Measurements from ENCODE around the gene GPR4.

The GPR4 gene

GRCh38 chr19:45590300-45591003 lies 11.6 kb downstream of the GPR4 start:
- no peak for DNase-seq
- no peak overlapping the region for H3K27ac ChIP-seq (ENCODE audit: insufficient read depth, low read length, poor library complexity, severe bottlenecking)
- H3K4me1 ChIP-seq (ENCODE audit: control insufficient read depth, insufficient read depth, low read length, poor library complexity, severe bottlenecking), result no peaks in the 10 kb centered on the region
- no peak overlapping the region for H3K4me3 ChIP-seq (ENCODE audit: insufficient read depth, low read depth, low read length, poor library complexity, severe bottlenecking)
- H3K36me3 ChIP-seq (ENCODE audit: control insufficient read depth, insufficient read depth, low read length), result no peaks in the 10 kb centered on the region
- H3K27me3 ChIP-seq (replicated peaks; ENCODE audit: control insufficient read depth, insufficient read depth, low read length, poor library complexity, severe bottlenecking), result no peaks in the 10 kb centered on the region
- no peaks in the 10 kb centered on the region for H3K9me3 ChIP-seq (ENCODE audit: control insufficient read depth, low read length)

- Histone ChIP-seq H3K9me3 (ENCODE audit: control insufficient read depth, low read length) (no peaks in the 10 kb centered on the region), H3K4me1 (ENCODE audit: control insufficient read depth, insufficient read depth, low read length, poor library complexity, severe bottlenecking) (peaks cover 5% of the 10 kb centered on the region), H3K27me3 (replicated peaks; ENCODE audit: control insufficient read depth, insufficient read depth, low read length, poor library complexity, severe bottlenecking) (no peaks in the 10 kb centered on the region), H3K36me3 (ENCODE audit: control insufficient read depth, insufficient read depth, low read length) (no peaks in the 10 kb centered on the region), H3K27ac (ENCODE audit: insufficient read depth, low read length, poor library complexity, severe bottlenecking) (no peak overlapping the region), H3K4me3 (ENCODE audit: insufficient read depth, low read depth, low read length, poor library complexity, severe bottlenecking) (no peak overlapping the region)
- DNase-seq, result no peak
Measured at GRCh38 chr19:45589768-45590167, 12.2 kb downstream of the GPR4 start.

DNA sequence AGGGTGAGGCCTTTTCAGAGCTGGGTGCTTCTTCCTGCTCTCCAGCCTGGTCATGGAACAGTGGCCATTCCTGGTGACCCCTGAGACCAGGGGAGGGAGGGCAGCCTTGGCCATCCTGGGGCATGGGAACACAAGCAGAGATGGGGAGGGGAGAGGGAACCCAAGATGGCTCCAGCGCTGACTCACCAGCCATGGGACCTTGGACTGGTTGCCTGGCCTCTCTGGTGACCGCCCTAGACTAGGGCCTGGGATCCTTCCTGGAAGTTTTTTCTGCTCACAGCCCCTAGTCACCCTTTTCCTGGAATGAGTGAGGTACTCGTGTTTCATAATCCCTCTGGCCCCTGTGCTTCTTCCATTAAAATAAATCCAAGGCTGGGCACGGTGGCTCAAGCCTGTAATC lies 14.1 kb downstream of the GPR4 start:
- H3K9me3 ChIP-seq (ENCODE audit: control insufficient read depth, low read length), result no peaks in the 10 kb centered on the region
- H3K4me3 ChIP-seq (ENCODE audit: insufficient read depth, low read depth, low read length, poor library complexity, severe bottlenecking), result no peak overlapping the region
- no peaks in the 10 kb centered on the region for H3K36me3 ChIP-seq (ENCODE audit: control insufficient read depth, insufficient read depth, low read length)
- no peaks in the 10 kb centered on the region for H3K27me3 ChIP-seq (replicated peaks; ENCODE audit: control insufficient read depth, insufficient read depth, low read length, poor library complexity, severe bottlenecking)
- H3K27ac ChIP-seq (ENCODE audit: insufficient read depth, low read length, poor library complexity, severe bottlenecking), result no peak overlapping the region
- peaks cover 5% of the 10 kb centered on the region for H3K4me1 ChIP-seq (ENCODE audit: control insufficient read depth, insufficient read depth, low read length, poor library complexity, severe bottlenecking)
- no peak for DNase-seq

DNA sequence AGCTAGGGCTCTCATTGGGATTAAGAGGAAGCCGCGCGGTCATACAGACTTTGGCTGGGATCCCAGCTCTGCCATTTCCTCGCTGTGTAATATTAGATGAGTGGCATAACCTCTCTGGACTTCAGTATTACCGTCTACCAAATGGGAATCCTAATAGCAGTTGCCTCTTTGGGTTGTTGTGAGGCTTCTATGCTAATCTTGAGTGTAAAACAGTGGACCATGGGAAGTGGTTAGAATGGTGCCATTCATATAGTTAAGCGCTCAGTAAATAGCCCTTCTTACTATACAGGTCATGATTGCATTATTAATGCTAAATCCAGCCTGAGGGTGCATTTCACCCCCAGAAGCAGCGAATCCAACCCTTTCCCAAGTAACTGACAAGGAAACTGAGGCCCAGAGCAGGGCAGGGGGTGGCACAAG lies 16.8 kb downstream of the GPR4 start:
- peak overlapping the region; percentile 93 for H3K4me3 ChIP-seq (ENCODE audit: insufficient read depth, low read depth, low read length, poor library complexity, severe bottlenecking)

GRCh38 chr19:45584332-45585157 lies 17.5 kb downstream of the GPR4 start, which contains the start of gene OPA3:
TSS of gene OPA3 (minus strand) at chr19:45584802. CDS start at chr19:45584764, 38 bp downstream.
- Histone ChIP-seq H3K4me1 (ENCODE audit: control insufficient read depth, insufficient read depth, low read length, poor library complexity, severe bottlenecking) (peaks cover 5% of the 10 kb centered on the region), H3K27me3 (replicated peaks; ENCODE audit: control insufficient read depth, insufficient read depth, low read length, poor library complexity, severe bottlenecking) (no peaks in the 10 kb centered on the region), H3K4me3 (ENCODE audit: insufficient read depth, low read depth, low read length, poor library complexity, severe bottlenecking) (peak within 1 kb of the TSS; percentile 93), H3K36me3 (ENCODE audit: control insufficient read depth, insufficient read depth, low read length) (no peaks in the 10 kb centered on the region), H3K9me3 (ENCODE audit: control insufficient read depth, low read length) (no peaks in the 10 kb centered on the region), H3K27ac (ENCODE audit: insufficient read depth, low read length, poor library complexity, severe bottlenecking) (peak within 1 kb of the TSS; percentile 100)
- DNase-seq, result peak; percentile 97 to 99 (median 97)

More for the DNA sequence above, 16.8 kb downstream of the GPR4 start:
- DNase-seq, result no peak
- no peaks in the 10 kb centered on the region for H3K9me3 ChIP-seq (ENCODE audit: control insufficient read depth, low read length)
- no peaks in the 10 kb centered on the region for H3K36me3 ChIP-seq (ENCODE audit: control insufficient read depth, insufficient read depth, low read length)
- peak overlapping the region; percentile 100 for H3K27ac ChIP-seq (ENCODE audit: insufficient read depth, low read length, poor library complexity, severe bottlenecking)
- peaks cover 5% of the 10 kb centered on the region for H3K4me1 ChIP-seq (ENCODE audit: control insufficient read depth, insufficient read depth, low read length, poor library complexity, severe bottlenecking)
- H3K27me3 ChIP-seq (replicated peaks; ENCODE audit: control insufficient read depth, insufficient read depth, low read length, poor library complexity, severe bottlenecking), result no peaks in the 10 kb centered on the region

DNA sequence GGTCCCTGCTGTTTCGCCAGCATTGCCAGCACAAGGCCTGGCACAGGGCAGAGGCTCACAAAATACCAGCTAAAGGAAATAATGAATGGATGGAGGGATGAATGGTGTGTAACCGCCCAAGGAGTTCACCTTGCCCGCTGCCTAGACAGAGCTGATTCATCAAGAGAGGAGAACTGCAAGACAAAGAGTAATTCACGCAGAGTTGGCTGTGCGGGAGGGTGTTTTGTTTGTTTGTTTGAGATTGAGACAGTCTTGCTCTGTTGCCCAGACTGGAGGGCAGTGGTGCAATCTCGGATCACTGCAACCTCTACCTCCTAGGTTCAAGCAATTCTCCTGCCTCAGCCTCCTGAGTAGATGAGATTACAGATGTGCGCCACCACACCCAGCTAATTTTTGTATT lies 20.4 kb downstream of the GPR4 start:
- Histone ChIP-seq H3K9me3 (ENCODE audit: control insufficient read depth, low read length) (no peaks in the 10 kb centered on the region), H3K4me3 (ENCODE audit: insufficient read depth, low read depth, low read length, poor library complexity, severe bottlenecking) (no peak overlapping the region)

GRCh38 chr19:45578861-45579260 lies 23.2 kb downstream of the GPR4 start:
- Histone ChIP-seq H3K9me3 (ENCODE audit: control insufficient read depth, low read length) (no peaks in the 10 kb centered on the region), H3K4me3 (ENCODE audit: insufficient read depth, low read depth, low read length, poor library complexity, severe bottlenecking) (no peak overlapping the region), H3K36me3 (ENCODE audit: control insufficient read depth, insufficient read depth, low read length) (no peaks in the 10 kb centered on the region), H3K27ac (ENCODE audit: insufficient read depth, low read length, poor library complexity, severe bottlenecking) (no peak overlapping the region), H3K27me3 (replicated peaks; ENCODE audit: control insufficient read depth, insufficient read depth, low read length, poor library complexity, severe bottlenecking) (no peaks in the 10 kb centered on the region), H3K4me1 (ENCODE audit: control insufficient read depth, insufficient read depth, low read length, poor library complexity, severe bottlenecking) (no peaks in the 10 kb centered on the region)
- no peak for DNase-seq

More for the DNA sequence above, 20.4 kb downstream of the GPR4 start:
- no peaks in the 10 kb centered on the region for H3K27me3 ChIP-seq (replicated peaks; ENCODE audit: control insufficient read depth, insufficient read depth, low read length, poor library complexity, severe bottlenecking)
- DNase-seq, result no peak
- no peak overlapping the region for H3K27ac ChIP-seq (ENCODE audit: insufficient read depth, low read length, poor library complexity, severe bottlenecking)
- peaks cover 5% of the 10 kb centered on the region for H3K4me1 ChIP-seq (ENCODE audit: control insufficient read depth, insufficient read depth, low read length, poor library complexity, severe bottlenecking)
- H3K36me3 ChIP-seq (ENCODE audit: control insufficient read depth, insufficient read depth, low read length), result no peaks in the 10 kb centered on the region

DNA sequence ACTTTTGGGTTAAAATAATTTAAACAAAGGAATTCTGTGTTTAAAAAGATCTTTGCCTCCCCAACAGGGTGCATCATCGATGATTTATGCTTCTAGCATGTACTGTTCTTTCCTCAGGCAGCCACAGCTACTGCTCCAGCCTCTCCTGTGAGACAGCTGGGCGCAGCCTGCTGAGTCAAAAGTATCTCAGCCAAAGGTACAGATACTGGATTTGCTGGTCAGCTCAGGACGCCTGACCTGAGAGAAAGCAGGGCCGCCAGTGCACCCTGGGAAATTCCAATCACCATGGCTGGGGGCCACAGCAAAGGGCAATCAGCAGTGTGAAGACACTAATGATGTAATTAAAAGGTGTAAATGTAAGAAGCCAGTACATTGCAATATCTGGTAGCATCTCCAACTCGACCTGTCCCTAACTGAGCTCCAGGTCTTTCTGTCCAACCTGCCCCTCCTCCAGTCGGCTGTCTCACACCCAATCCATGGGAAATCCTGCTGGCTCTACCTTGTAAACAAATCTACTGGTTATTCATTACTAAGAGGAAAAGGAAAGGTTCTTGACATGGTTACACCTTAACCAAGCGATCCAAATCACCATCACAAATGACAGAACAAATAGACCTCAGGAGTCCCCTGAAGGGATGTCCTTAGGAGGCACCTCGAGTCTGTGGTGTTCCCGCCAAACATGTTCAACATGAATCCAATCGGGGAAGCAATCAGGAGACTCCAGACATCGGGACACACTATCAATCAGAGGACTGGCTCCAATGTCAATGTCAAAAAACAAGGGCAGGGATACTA lies 24.7 kb downstream of the GPR4 start:
- H3K27me3 ChIP-seq (replicated peaks; ENCODE audit: control insufficient read depth, insufficient read depth, low read length, poor library complexity, severe bottlenecking), result no peaks in the 10 kb centered on the region
- H3K4me3 ChIP-seq (ENCODE audit: insufficient read depth, low read depth, low read length, poor library complexity, severe bottlenecking), result no peak overlapping the region
- H3K27ac ChIP-seq (ENCODE audit: insufficient read depth, low read length, poor library complexity, severe bottlenecking), result no peak overlapping the region
- H3K9me3 ChIP-seq (ENCODE audit: control insufficient read depth, low read length), result no peaks in the 10 kb centered on the region
- no peaks in the 10 kb centered on the region for H3K36me3 ChIP-seq (ENCODE audit: control insufficient read depth, insufficient read depth, low read length)
- DNase-seq, result no peak
- no peaks in the 10 kb centered on the region for H3K4me1 ChIP-seq (ENCODE audit: control insufficient read depth, insufficient read depth, low read length, poor library complexity, severe bottlenecking)

DNA sequence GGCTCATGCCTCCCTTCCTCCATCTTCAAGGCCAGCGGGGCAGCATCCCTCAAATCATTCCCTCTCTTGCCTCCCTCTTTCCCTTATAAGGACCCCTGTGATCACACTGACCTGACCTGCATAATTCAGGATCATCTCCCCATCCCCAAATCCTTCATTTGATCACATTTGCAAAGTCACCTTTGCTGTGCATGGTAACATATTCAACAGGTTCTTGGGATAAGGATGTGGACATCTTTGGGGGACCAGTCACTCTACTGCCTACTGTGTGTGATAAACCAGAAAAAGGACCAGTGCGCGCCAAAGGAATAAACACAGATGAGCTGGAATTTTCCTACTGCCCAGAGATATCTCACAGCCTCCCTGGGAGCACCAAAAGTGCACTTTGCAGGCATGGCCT lies 25.3 kb downstream of the GPR4 start:
- Histone ChIP-seq H3K4me3 (ENCODE audit: insufficient read depth, low read depth, low read length, poor library complexity, severe bottlenecking) (no peak overlapping the region), H3K27ac (ENCODE audit: insufficient read depth, low read length, poor library complexity, severe bottlenecking) (no peak overlapping the region), H3K36me3 (ENCODE audit: control insufficient read depth, insufficient read depth, low read length) (no peaks in the 10 kb centered on the region), H3K4me1 (ENCODE audit: control insufficient read depth, insufficient read depth, low read length, poor library complexity, severe bottlenecking) (no peaks in the 10 kb centered on the region), H3K9me3 (ENCODE audit: control insufficient read depth, low read length) (no peaks in the 10 kb centered on the region), H3K27me3 (replicated peaks; ENCODE audit: control insufficient read depth, insufficient read depth, low read length, poor library complexity, severe bottlenecking) (no peaks in the 10 kb centered on the region)
- no peak for DNase-seq
